HG03565 (cell line): ENCODE data around the gene SH3GL1.
"Not testable (repeated sequence)": the region's sequence is repeated elsewhere in the genome, so short reads cannot be mapped to it uniquely, and the experiment has no call there.

ENCODE experiments used
- ATAC-seq: cut with Tn5 transposase; IDR thresholded peaks from one replicate; pipeline ENCODE4 v1.9.1; 2021; ENCODE audit warnings: mild to moderate bottlenecking, moderate library complexity; ENCODE audit not compliant: unreplicated experiment

The SH3GL1 gene

GRCh38 chr19:4365341-4365740 is 35.0 kb downstream of the SH3GL1 start:
- no peak for ATAC-seq

DNA sequence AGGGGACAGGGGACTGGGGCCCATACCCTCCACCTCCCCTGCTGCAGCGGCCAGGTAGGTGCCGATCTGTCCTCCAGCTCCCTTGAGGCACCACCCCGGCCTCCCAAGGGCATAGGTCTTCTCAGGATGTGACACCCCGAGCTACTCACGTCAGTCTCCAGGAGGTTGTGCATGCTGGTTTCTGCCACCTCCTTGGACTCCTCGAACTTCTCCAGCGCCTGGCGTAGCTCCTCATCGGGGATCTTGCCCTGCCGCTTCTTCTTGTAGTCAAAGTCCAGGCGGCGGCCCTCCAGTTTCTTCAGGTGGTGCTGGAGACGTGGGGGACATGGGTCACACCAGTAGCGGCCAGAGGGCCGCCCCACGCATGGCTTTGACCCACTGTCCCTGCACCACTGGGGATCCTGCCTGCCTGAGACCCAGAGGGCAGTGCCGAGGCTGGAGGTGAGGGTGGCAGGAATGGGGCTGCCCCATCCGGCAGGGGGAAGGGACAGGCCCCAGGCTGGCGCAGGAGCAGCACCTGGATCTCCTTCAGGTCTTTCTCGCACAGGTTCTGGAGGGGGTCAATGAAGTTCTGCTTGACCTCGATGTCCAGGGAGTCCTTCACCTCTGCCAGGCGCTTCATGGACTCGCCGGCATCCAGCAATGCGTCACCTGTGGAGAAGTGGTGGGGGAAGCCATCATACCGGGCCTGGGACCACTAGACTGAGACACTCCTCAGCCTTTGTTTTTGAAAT is 36.6 kb downstream of the SH3GL1 start:
- ATAC-seq, result no peak

DNA sequence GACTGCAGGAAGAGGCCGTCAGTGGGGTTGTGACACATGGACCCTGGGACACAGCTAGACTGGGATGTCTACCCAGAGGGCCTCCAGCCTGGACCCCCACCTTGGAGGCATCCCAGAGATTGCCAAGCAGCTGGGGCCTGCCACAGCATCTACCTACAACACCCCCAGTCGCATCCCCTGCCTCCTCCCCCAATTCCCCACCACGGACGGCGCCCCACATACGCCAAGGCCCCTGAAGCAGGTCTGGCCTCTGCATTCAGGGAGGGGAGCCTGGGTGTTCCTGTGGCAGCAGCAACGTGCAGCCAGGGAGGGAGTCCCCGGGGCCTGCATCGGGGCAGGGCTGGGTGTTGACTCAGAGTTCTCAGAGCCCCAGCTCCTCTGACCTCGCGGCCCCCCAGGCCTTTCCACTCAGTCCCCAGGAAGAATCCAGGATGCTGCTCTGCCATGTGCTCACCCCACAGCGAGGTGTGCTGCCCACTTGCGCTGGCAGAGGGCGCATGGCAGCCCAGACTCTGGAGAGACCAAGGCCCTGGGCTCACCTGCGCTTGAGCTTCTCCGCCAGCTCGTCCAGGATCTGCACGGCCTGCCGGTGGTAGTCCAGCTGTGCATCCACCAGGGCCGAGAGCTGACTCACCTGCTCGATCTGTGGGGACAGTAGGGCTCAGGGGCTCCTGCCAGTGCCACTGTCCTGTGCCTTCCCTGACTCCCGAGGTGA is 37.4 kb downstream of the SH3GL1 start:
- no peak for ATAC-seq

GRCh38 chr19:4362101-4362828 is 38.1 kb downstream of the SH3GL1 start:
- ATAC-seq, result no peak

DNA sequence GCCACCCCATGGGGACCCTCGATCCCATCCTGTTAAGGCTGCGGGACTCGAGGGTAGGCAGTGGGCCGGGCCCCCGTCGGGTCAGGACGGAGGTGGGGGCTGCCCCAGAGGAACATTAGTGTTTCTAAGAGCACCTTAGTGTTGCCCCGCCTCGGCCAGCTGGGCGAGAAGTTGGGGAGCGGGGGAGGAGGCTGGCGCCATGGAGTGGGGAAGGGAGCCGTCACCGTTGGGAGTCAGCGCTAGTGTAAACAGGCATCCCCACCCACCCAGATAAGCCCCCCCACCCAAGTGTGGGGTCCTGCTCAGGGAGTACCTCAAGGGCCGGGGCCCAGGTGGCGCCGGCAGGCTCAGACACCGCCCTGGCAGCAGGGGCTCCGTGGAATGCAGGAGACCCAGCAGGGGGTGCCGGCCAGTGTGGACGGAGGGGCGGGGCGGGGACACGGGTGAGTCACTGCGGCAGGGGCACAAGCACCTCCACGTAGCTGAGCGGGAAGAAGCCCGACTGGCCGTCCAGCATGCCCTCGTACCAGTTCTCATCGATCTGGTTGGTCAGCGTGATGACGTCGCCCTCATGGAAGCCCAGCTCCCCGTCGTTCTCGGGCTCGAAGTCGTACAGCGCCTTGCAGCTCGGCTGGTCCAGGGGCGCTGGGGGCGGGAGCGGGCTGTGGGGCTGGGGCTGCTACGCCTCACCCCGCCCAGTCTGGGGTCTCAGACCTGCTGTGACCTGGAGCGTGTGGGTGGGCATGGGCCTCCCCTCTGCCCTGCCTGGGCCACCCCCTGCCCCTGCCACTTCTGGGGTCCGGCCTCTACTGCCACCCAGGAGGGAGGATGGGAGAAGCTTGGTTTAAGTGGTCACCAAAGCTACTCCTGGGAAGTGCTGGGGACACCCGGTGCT is 38.9 kb downstream of the SH3GL1 start:
- ATAC-seq, result no peak

GRCh38 chr19:4360641-4361151 is 39.7 kb downstream of the SH3GL1 start:
- ATAC-seq, result no peak

DNA sequence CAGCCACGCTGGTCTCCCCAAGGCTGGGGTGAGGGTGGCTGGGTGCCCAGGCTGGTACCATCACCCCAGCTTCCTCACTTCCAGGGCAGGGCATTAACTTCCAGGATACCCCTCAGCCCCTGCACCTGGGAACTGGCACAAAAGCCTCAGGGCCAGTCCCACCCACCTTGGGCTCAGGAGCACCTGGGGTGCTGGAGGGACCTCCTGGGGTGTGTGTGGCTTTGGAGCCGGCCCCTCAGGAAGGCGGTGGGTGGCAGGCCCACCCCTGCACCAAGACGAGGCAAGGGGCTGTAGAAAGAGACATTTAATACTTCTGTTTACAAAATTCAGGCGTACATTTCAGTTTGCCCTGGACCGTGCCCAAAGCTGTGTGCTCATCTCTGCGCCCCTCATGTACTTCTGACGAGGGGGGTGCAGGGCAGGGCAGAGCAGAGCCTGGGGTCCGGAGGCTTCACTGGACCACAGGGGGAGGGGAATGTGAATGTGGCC is 40.2 kb downstream of the SH3GL1 start:
- no peak for ATAC-seq

GRCh38 chr19:4359627-4360000 is 40.7 kb downstream of the SH3GL1 start:
- ATAC-seq, result no peak

GRCh38 chr19:4358709-4359626 is 41.4 kb downstream of the SH3GL1 start:
- no peak for ATAC-seq

- no peak for ATAC-seq
Measured at GRCh38 chr19:4357921-4358326, 42.4 kb downstream of the SH3GL1 start.

DNA sequence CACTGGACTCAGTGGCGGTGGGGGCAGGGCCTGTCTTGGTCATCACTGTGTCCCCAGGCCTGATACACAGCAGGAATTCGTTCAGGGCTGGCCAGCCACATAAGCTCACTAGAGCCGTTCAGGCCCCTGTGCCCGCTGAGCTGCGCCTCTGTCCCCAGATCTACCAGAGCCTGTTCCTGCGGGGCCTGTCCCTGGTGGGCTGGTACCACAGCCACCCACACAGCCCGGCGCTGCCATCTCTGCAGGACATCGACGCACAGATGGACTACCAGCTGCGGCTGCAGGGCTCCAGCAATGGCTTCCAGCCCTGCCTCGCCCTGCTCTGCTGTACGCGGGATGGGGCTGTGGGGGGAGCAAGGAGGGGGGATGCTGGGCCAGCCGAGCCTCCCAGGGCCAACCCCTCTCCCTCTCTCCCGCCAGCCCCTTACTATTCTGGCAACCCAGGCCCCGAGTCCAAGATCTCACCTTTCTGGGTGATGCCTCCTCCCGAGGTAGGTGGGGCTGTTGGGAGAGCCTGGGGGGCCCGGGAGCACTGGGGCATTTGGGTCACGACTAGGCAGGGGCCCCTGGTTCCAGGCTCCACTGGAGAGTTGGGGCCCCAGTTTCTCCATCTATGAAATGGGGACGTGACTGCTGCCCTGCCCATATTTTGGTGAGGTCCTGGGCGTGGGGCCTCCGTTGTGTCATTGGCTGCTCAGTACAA is 43.1 kb downstream of the SH3GL1 start:
- no peak for ATAC-seq

- ATAC-seq, result no peak
Measured at GRCh38 chr19:4354897-4355296, 45.5 kb downstream of the SH3GL1 start.

GRCh38 chr19:4354282-4354681 is 46.1 kb downstream of the SH3GL1 start:
- ATAC-seq, result no peak

- ATAC-seq, result no peak
Measured at GRCh38 chr19:4352701-4353121, 47.6 kb downstream of the SH3GL1 start.

DNA sequence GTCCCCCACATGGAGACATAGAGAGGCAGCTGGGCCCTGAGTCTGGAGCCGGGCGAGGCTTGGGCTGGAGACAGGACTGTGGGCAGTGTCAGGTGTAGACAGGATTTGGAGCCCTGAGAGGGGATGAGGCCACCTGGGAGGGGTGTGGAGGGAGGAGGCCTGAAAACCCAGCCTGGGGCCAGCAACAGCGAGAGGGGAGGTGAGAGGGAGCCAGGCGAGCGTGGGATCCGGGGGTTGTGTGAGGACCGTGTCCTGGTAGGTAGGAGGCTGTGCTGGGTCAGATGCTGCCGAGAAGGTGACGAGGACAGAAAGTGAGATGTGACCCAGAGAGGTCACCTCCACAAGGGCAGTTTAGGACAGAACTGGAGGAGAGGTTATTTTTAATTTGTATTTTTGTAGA is 49.6 kb downstream of the SH3GL1 start:
- ATAC-seq, result no peak

DNA sequence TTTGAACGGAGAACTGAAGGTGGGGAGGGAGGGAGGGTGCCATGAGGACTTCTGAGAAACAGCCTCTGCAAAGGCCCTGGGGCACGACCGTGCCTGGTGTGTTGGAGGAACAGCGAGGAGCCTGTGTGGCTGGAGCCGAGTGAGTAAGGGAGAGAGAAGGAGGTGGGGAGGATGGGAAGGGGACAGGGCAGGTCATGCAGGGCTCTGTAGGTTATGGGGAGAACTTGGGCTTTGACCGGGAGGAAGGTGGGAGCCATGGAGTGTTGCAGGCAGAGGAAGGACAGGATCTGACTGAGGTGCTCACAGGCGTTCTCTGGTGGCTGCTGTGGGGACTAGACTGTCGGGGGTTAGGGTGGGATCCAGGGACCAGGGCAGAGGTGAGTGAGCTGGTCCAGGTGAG is 50.2 kb downstream of the SH3GL1 start:
- ATAC-seq, result no peak

GRCh38 chr19:4349225-4349624 is 51.1 kb downstream of the SH3GL1 start:
- not testable (repeated sequence) for ATAC-seq

GRCh38 chr19:4347521-4347920 is 52.8 kb downstream of the SH3GL1 start:
- ATAC-seq, result no peak

DNA sequence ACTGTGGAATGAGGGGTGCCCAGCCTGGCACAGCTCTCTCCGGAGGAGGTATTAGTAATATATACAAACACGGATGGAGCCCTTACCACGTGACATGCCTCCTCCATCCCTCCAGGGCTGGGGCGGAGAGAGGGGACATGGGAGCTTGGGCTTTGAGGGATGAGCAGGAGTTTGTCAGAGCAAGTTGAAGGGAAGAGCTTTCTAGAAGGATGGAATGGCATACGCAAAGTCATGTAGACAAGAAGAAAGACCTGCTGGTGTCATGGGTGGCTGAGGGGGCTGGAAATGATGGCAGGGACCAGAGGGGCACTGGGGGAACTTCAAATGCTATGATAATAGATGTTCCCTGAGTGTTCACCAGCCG is 54.3 kb downstream of the SH3GL1 start:
- no peak for ATAC-seq
